ENCODE measurements around the gene SHLD1. TPM values are rescaled to one million over a fixed set of nuclear protein-coding genes. Genes with fewer than 3 reads are reported as not detected.

Gene SHLD1
- total RNA-seq, 4 donors from 2014 or later: 1.8 to 9.7 (median 6.3) TPM

GRCh38 chr20:5848711-5849505 lies 98.7 kb downstream of the SHLD1 start:
- H3K27me3 ChIP-seq: no peaks in the 10 kb centered on the region
- H3K4me1 ChIP-seq: no peaks in the 10 kb centered on the region
- no peak for DNase-seq
- TF ChIP-seq POLR2A (IDR thresholded peaks at IDR 0.05): no peak
- TF ChIP-seq CTCF (IDR thresholded peaks at IDR 0.05): no peak
- intact Hi-C loops (cut with DNase I; ENCODE audit: low total_unique reads): no loop called here
- H3K4me3 ChIP-seq: no peak overlapping the region
- no peaks in the 10 kb centered on the region for H3K9me3 ChIP-seq
- H3K36me3 ChIP-seq: no peaks in the 10 kb centered on the region
- no peak overlapping the region for H3K27ac ChIP-seq

- no peak overlapping the region for H3K4me3 ChIP-seq
- no peak for DNase-seq
- H3K36me3 ChIP-seq: no peaks in the 10 kb centered on the region
- no peaks in the 10 kb centered on the region for H3K27me3 ChIP-seq
- no peaks in the 10 kb centered on the region for H3K9me3 ChIP-seq
- H3K4me1 ChIP-seq: no peaks in the 10 kb centered on the region
- TF ChIP-seq POLR2A (IDR thresholded peaks at IDR 0.05) (no peak), CTCF (IDR thresholded peaks at IDR 0.05) (no peak)
- H3K27ac ChIP-seq: no peak overlapping the region
- intact Hi-C loops (cut with DNase I; ENCODE audit: low total_unique reads): no loop called here
Observed at GRCh38 chr20:5855939-5856338, 105.7 kb downstream of the SHLD1 start.

- Histone ChIP-seq H3K27ac (no peak overlapping the region), H3K4me1 (peaks cover 0 to 6% of the 10 kb centered on the region in 2 donors), H3K4me3 (no peak overlapping the region), H3K9me3 (no peaks in the 10 kb centered on the region), H3K27me3 (no peaks in the 10 kb centered on the region), H3K36me3 (no peaks in the 10 kb centered on the region)
- intact Hi-C loops (cut with DNase I; ENCODE audit: low total_unique reads): no loop called here
- no peak for TF ChIP-seq CTCF (IDR thresholded peaks at IDR 0.05)
- TF ChIP-seq POLR2A (IDR thresholded peaks at IDR 0.05): no peak
- DNase-seq: no peak
Observed at GRCh38 chr20:5859608-5860007, 109.4 kb downstream of the SHLD1 start.

- H3K27ac ChIP-seq: no peak overlapping the region
- TF ChIP-seq CTCF (IDR thresholded peaks at IDR 0.05) (no peak), POLR2A (IDR thresholded peaks at IDR 0.05) (no peak)
- H3K4me3 ChIP-seq: no peak overlapping the region
- no peak for DNase-seq
- intact Hi-C loops (cut with DNase I; ENCODE audit: low total_unique reads): no loop called here
- no peaks in the 10 kb centered on the region for H3K27me3 ChIP-seq
- no peaks in the 10 kb centered on the region for H3K36me3 ChIP-seq
- no peaks in the 10 kb centered on the region for H3K9me3 ChIP-seq
- H3K4me1 ChIP-seq: peaks cover 0 to 6% of the 10 kb centered on the region in 2 donors
Observed at GRCh38 chr20:5862703-5863039, 112.5 kb downstream of the SHLD1 start.

GRCh38 chr20:5863040-5863833 lies 113.0 kb downstream of the SHLD1 start:
- intact Hi-C loops (cut with DNase I; ENCODE audit: low total_unique reads): no loop called here
- Histone ChIP-seq H3K27me3 (no peaks in the 10 kb centered on the region), H3K4me1 (peaks cover 0 to 6% of the 10 kb centered on the region in 2 donors), H3K4me3 (no peak overlapping the region), H3K27ac (no peak overlapping the region), H3K36me3 (no peaks in the 10 kb centered on the region), H3K9me3 (no peaks in the 10 kb centered on the region)
- peak; percentile 15 to 41 for DNase-seq
- no peak for TF ChIP-seq CTCF (IDR thresholded peaks at IDR 0.05)
- TF ChIP-seq POLR2A (IDR thresholded peaks at IDR 0.05): no peak
